ENCODE data around the gene MVD.
"Not testable (repeated sequence)": the region's sequence is repeated elsewhere in the genome, so short reads cannot be mapped to it uniquely, and the experiment has no call there.

Gene MVD

GRCh38 chr16:88681709-88682451, 19.0 kb upstream of the MVD start:
- no peak for DNase-seq (ENCODE audit: low read depth in 2 of 2)

DNA sequence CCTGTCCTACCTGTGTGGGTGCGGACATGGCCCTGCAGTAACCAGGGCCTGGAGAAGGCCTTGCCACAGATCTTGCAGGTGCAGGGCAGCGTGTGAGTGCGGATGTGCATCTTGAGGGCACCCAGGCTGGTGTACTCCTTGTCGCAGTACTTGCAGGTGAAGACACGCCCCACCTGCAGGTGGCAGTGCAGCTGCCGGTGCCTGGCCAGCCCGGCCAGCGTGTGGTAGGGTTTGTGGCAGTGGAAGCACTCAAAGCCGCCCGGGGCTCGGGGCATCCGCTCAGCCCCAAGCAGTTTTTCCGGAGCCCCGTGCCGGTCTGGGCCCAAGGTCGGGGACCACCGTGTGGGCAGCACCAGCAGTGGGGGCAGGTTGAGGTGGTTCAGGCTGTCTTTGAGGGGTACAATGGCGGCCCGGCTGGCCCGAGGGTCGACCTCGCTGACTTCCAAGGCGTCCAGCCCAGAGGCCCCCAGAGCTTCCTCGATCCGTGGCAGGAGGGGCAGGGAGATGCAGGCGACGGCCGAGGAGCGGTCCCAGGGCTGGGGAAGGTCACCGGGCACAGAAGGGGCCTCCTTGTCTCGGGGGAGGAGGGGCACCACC, 18.3 kb upstream of the MVD start:
- no peak for DNase-seq (ENCODE audit: low read depth in 2 of 2)

GRCh38 chr16:88680554-88681083, 17.7 kb upstream of the MVD start:
- DNase-seq (ENCODE audit: low read depth in 2 of 2), result no peak

- DNase-seq (ENCODE audit: low read depth in 2 of 2), result no peak
Measured at GRCh38 chr16:88678224-88678979, 15.5 kb upstream of the MVD start.

DNA sequence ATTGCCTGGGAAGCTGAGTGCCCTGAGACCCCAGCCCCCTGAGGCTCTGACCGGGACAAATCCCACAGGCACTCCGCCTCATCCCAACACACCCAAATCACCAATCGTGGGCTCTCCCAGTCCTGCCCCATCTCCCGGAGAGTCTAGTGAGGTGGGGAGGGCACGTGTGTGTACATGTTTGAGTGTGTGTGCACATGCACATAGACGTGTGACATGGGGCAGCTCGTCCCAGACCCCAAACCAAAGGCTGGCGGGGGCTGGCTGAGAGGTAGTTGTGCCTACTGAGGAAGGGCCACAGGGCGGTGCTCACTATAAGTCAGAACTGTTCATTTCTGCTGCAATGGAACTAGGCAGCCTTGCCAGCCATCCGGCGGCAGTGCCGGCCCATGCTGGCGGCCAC, 14.8 kb upstream of the MVD start:
- no peak for DNase-seq (ENCODE audit: low read depth in 2 of 2)

DNA sequence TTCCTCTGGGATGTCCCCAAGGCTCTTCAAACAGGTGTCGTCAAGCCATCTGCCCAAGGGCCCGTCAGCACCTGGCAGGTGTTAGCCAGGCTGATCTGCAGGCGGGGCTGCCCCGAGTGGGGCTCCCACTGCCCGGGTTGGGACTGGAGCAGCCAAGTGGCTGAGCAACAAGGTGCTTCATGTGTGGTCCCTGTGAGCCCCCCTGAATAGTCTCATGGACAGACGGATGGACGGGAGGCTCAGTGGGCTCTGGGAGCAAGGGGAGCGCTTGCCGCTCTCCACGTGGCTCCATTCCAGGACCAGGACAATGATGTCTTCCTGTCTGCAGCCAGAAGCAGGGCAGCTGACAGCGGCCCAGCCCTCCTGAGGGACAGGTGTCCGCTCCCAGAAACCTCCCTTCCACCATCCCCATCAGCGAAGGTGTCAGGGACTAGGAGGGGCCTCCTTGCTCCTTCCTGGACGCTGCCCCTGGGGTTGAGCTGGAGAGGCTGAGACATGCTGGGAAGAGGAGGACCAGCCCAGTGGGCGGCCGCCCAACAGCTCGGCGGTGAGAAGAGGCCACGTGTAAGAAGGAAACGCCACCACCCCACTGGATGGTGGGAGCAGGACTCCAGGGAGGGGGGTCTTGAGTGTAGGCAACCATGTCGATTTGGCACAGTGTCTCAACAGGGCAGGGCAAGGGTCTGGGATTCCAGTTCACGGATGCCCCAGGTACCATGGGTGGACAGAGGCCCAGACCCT, 13.8 kb upstream of the MVD start:
- DNase-seq (ENCODE audit: low read depth in 2 of 2), result no peak

GRCh38 chr16:88673716-88674379, 11.0 kb upstream of the MVD start:
- DNase-seq (ENCODE audit: low read depth in 2 of 2), result no peak

DNA sequence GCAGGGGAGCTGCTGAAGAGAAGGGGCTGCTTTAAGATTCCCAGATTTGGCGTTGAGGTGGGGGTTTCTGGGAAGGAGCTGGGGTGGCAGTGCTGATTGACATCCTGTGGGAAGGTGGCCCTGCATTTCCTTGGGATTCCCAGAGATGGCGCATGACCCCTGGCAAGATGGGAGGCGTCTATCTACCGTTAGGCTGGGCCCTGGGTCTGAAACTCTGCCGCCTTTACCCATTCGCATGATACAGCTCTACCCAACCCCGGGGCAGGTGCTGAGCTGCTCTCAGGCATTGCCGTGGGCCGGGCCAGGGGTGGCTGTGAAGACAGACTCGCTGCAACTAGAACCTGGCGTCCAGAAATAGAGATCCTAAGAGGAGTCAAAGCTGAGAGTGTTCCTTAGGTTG, 9.9 kb upstream of the MVD start:
- DNase-seq (ENCODE audit: low read depth in 2 of 2), result no peak

DNA sequence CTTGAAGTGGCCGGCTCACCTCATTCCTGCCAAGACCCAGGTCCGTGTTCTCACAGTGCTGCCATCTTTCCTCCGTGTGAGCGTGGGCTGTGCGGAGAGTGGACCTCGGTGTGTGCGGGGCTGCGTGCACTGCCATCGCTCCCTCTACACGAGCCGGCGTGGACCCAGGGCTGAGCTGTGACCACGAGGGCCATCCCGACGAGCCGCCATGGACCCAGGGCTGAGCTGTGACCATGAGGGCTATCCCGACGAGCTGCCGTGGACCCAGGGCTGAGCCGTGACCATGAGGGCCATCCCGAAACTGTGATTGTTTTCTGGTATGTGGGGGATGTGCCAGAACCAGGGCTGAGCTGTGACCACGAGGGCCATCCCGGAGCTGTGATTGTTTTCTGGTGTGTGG, 8.9 kb upstream of the MVD start:
- DNase-seq (ENCODE audit: low read depth in 2 of 2), result no peak

GRCh38 chr16:88669980-88670379, 7.1 kb upstream of the MVD start:
- no peak for DNase-seq (ENCODE audit: low read depth in 2 of 2)

GRCh38 chr16:88669493-88669892, 6.6 kb upstream of the MVD start:
- DNase-seq (ENCODE audit: low read depth in 2 of 2), result not testable (repeated sequence)

DNA sequence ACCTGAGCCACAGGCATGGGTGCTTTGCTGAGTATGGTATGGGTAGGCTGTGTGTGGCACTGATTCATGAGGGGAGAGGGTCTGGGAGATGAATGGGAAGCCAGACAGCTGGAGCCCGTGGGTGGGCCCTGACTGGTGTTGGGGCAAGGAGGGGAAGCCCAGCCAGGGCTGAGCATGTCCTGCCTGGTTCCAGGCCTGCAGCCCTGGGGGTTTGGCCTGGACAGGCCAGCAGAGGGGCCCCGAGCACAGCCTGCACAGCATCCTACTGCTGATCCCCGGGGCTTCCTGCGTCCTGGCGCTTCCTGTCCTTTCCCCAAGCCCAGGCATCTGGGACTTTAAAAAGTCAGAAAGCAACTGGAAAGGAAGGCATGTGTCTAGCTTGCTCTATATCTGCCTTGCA, 4.6 kb upstream of the MVD start:
- DNase-seq (ENCODE audit: low read depth in 2 of 2), result no peak

- DNase-seq (ENCODE audit: low read depth in 2 of 2), result no peak
Measured at GRCh38 chr16:88665570-88665969, 2.7 kb upstream of the MVD start.

GRCh38 chr16:88665148-88665547, 2.3 kb upstream of the MVD start:
- DNase-seq (ENCODE audit: low read depth in 2 of 2), result no peak

DNA sequence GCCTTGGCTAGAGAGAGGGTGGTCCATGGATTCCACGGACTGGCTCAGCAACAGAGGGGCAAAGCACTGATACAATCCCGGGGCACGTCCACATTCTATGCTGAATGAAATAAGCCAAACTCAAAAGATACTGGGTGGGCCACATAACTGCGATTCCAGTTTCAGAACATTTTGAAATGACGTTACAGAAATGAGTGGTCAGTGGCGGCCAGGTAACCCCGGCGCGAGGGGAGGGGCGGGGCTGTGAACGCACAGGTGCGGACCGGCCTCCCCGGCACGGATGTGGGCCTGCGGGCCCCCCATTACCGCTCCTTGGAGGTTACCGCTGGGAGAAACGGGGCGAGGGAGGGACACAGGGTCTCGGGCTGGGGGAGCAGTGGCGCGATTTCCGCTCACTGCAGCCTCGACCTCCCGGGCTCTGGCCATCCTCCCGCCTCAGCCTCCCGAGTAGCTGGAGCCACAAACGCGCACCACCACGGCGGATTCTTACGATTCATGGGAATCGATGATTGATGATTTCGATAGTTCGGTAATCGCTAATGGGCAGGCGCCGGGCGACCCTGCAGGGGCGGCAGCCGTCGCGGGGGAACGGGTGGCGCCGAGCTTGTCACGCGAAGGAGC, 559 bp downstream of the MVD start:
- no peak for DNase-seq (ENCODE audit: low read depth in 2 of 2)

GRCh38 chr16:88661468-88661867, 1.4 kb downstream of the MVD start:
- DNase-seq (ENCODE audit: low read depth in 2 of 2), result no peak

GRCh38 chr16:88659160-88659559, 3.7 kb downstream of the MVD start:
- DNase-seq (ENCODE audit: low read depth in 2 of 2), result no peak

DNA sequence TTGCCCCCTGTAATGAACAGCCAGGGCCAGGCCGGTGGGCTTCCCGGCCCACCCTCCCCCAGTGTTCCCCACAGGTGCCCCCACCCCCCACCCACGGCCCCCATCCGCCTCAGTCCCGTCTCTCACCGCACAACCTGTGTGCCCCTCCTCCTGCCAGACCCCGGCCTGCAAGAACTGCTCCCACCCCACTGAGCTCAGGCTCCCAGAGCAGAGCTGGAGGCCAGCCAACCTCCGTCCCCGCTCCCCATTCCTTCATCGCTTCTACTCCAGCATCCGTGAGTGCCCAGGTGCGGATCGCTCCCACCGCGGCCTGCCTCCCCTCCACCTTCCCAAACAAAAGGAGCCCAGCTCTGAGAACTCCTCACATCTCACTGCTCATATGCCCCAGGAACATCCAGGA, 4.2 kb downstream of the MVD start:
- no peak for DNase-seq (ENCODE audit: low read depth in 2 of 2)

DNA sequence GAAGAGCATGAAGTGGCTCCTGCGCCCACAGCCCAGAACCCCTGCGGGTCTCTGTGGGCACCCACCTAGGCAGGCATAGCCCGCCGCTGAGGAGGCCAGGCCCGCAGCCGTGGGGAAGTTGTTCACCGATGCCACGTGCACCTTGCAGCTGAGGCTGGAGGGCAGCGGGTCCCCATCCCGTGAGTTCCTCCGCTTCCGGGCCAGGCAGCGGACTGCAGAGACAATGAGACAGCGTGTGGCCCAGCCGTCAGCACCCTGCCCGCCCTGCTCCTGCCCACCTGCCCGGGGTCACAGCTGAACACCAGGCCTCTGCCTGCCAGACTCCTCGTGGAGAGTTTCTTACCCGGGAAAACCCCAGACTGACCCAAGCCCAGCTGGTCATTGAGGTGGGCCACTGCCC, 5.5 kb downstream of the MVD start:
- DNase-seq (ENCODE audit: low read depth in 2 of 2), result no peak

GRCh38 chr16:88656291-88656980, 6.5 kb downstream of the MVD start:
- no peak for DNase-seq (ENCODE audit: low read depth in 2 of 2)

All from fibroblast of skin of left quadriceps (primary cell).